HEK293 (cell line): Measurements from ENCODE around the gene CHST12.

Source experiments
- CTCF ChIA-PET: fragments of 350-600 bp; formaldehyde crosslinking; extraction: SDS; loops from one replicate; lab custom pipeline; 2021; ENCODE audit warnings: antibody characterized with exemption; lab: Yijun Ruan, JAX
- POLR2A ChIA-PET: fragments of 300-600 bp; formaldehyde crosslinking; extraction: SDS; loops from one replicate; lab custom pipeline; 2020; ENCODE audit warnings: antibody characterized with exemption, inconsistent platforms; lab: Yijun Ruan, JAX
- H3K27ac ChIP-seq: fragments of 200-500 bp; sonication (Bioruptor generic); 2 replicates; pipeline ENCODE4 v1.5.1; 2014; ENCODE audit warnings: low read depth, low read length, control low read depth, inconsistent platforms; ENCODE audit errors: extremely low read depth
- H3K36me3 ChIP-seq, 2 experiments: fragments of 200-500 bp in 1 of 2; sonication (Bioruptor generic) in 1 of 2; 1 replicate in 1 of 2; 2 replicates in 1 of 2; pipeline ENCODE4 v1.5.1; 2014 to 2017; ENCODE audit warnings: inconsistent platforms in 2 of 2, low read length in 2 of 2; ENCODE audit not compliant: control insufficient read depth in 2 of 2, insufficient read depth in 1 of 2
- H3K4me1 ChIP-seq: fragments of 200-500 bp; sonication (Bioruptor generic); 2 replicates; pipeline ENCODE4 v1.5.1; 2014; ENCODE audit warnings: mild to moderate bottlenecking, low read length, inconsistent platforms; ENCODE audit not compliant: control insufficient read depth, insufficient read depth
- H3K4me3 ChIP-seq: 2 replicates; pipeline ENCODE4 v1.5.1; 2011; ENCODE audit warnings: low read depth, mild to moderate bottlenecking, control low read depth, low read length, moderate library complexity
- H3K9me3 ChIP-seq: fragments of 200-500 bp; sonication (Bioruptor generic); 2 replicates; pipeline ENCODE4 v1.5.1; 2014; ENCODE audit warnings: low read depth, low read length, inconsistent platforms; ENCODE audit not compliant: control insufficient read depth, insufficient read depth
- GLIS1 ChIP-seq: fragments of 450-650 bp; formaldehyde crosslinking; IDR thresholded peaks from 2 replicates; pipeline ENCODE4 v1.5.1; 2016; ENCODE audit warnings: missing biosample characterization, missing genetic modification characterization
- IKZF3 ChIP-seq: fragments of 450-650 bp; IDR thresholded peaks from 2 replicates; pipeline ENCODE4 v1.5.0; 2018; ENCODE audit warnings: missing biosample characterization, mild to moderate bottlenecking, missing genetic modification characterization, moderate library complexity
- KLF16 ChIP-seq: fragments of 450-650 bp; formaldehyde crosslinking; IDR thresholded peaks from 2 replicates; pipeline ENCODE4 v1.5.1; 2017; ENCODE audit warnings: missing biosample characterization, missing genetic modification characterization
- KLF8 ChIP-seq: fragments of 450-650 bp; formaldehyde crosslinking; IDR thresholded peaks from 2 replicates; pipeline ENCODE4 v1.5.1; 2016; ENCODE audit warnings: missing biosample characterization, missing genetic modification characterization
- OVOL3 ChIP-seq: fragments of 450-650 bp; formaldehyde crosslinking; IDR thresholded peaks from 2 replicates; pipeline ENCODE4 v1.5.1; 2016; ENCODE audit warnings: missing biosample characterization, missing genetic modification characterization
- REST ChIP-seq: fragments of 450-650 bp; formaldehyde crosslinking; IDR thresholded peaks from 2 replicates; pipeline ENCODE4 v1.5.1; 2016; ENCODE audit warnings: missing biosample characterization, missing genetic modification characterization
- ZBTB1 ChIP-seq: fragments of 450-650 bp; formaldehyde crosslinking; IDR thresholded peaks from 2 replicates; pipeline ENCODE4 v1.5.1; 2016; ENCODE audit warnings: missing biosample characterization, missing genetic modification characterization
- ZBTB8A ChIP-seq: fragments of 450-650 bp; formaldehyde crosslinking; IDR thresholded peaks from 2 replicates; pipeline ENCODE4 v1.5.1; 2016; ENCODE audit warnings: missing biosample characterization, missing genetic modification characterization
- ZNF114 ChIP-seq: fragments of 450-650 bp; formaldehyde crosslinking; IDR thresholded peaks from 2 replicates; pipeline ENCODE4 v1.5.0; 2017; ENCODE audit warnings: missing biosample characterization, missing genetic modification characterization
- ZNF132 ChIP-seq: fragments of 450-650 bp; formaldehyde crosslinking; IDR thresholded peaks from 2 replicates; pipeline ENCODE4 v1.5.1; 2017; ENCODE audit warnings: missing biosample characterization, missing genetic modification characterization, borderline replicate concordance
- ZNF221 ChIP-seq: fragments of 450-650 bp; formaldehyde crosslinking; IDR thresholded peaks from 2 replicates; pipeline ENCODE4 v1.5.1; 2017; ENCODE audit warnings: missing biosample characterization, missing genetic modification characterization, borderline replicate concordance
- ZNF23 ChIP-seq: fragments of 450-650 bp; formaldehyde crosslinking; IDR thresholded peaks from 2 replicates; pipeline ENCODE4 v1.5.1; 2016; ENCODE audit warnings: missing biosample characterization, missing genetic modification characterization, borderline replicate concordance
- ZNF292 ChIP-seq: fragments of 450-650 bp; formaldehyde crosslinking; IDR thresholded peaks from 2 replicates; pipeline ENCODE4 v1.5.1; 2016; ENCODE audit warnings: low read depth, missing biosample characterization, missing genetic modification characterization, borderline replicate concordance
- ZNF350 ChIP-seq: fragments of 450-650 bp; formaldehyde crosslinking; IDR thresholded peaks from 2 replicates; pipeline ENCODE4 v1.5.0; 2017; ENCODE audit warnings: missing biosample characterization, mild to moderate bottlenecking, missing genetic modification characterization
- ZNF501 ChIP-seq: fragments of 450-650 bp; formaldehyde crosslinking; IDR thresholded peaks from 2 replicates; pipeline ENCODE4 v1.5.1; 2016; ENCODE audit warnings: missing biosample characterization, missing genetic modification characterization
- ZNF514 ChIP-seq: fragments of 450-650 bp; formaldehyde crosslinking; IDR thresholded peaks from 2 replicates; pipeline ENCODE4 v1.5.1; 2016; ENCODE audit warnings: missing biosample characterization, missing genetic modification characterization
- ZNF529 ChIP-seq: fragments of 450-650 bp; formaldehyde crosslinking; IDR thresholded peaks from 2 replicates; pipeline ENCODE4 v1.5.1; 2017; ENCODE audit warnings: missing genetic modification characterization, missing biosample characterization; ENCODE audit not compliant: insufficient replicate concordance
- ZNF530 ChIP-seq: fragments of 450-650 bp; formaldehyde crosslinking; IDR thresholded peaks from 2 replicates; pipeline ENCODE4 v1.5.1; 2016; ENCODE audit warnings: low read depth, missing biosample characterization, missing genetic modification characterization
- ZNF571 ChIP-seq: fragments of 450-650 bp; formaldehyde crosslinking; IDR thresholded peaks from 2 replicates; pipeline ENCODE4 v1.5.0; 2017; ENCODE audit warnings: missing biosample characterization, missing genetic modification characterization
- ZNF670 ChIP-seq: fragments of 450-650 bp; formaldehyde crosslinking; IDR thresholded peaks from 2 replicates; pipeline ENCODE4 v1.5.1; 2016; ENCODE audit warnings: missing biosample characterization, missing genetic modification characterization, low read depth
- ZSCAN4 ChIP-seq: fragments of 450-650 bp; formaldehyde crosslinking; IDR thresholded peaks from 2 replicates; pipeline ENCODE4 v1.5.1; 2017; ENCODE audit warnings: missing biosample characterization, missing genetic modification characterization
- TF ChIP-seq, protein P1 (sequence below): fragments of 450-650 bp; formaldehyde crosslinking; IDR thresholded peaks from 2 replicates; pipeline ENCODE4 v1.5.1; 2016; ENCODE audit warnings: missing biosample characterization, missing genetic modification characterization
- TF ChIP-seq, protein P2 (sequence below): fragments of 450-650 bp; formaldehyde crosslinking; IDR thresholded peaks from 2 replicates; pipeline ENCODE4 v1.5.1; 2016; ENCODE audit warnings: missing biosample characterization, missing genetic modification characterization
- TF ChIP-seq, protein P3 (sequence below): fragments of 450-650 bp; formaldehyde crosslinking; IDR thresholded peaks from 2 replicates; pipeline ENCODE4 v1.5.1; 2016; ENCODE audit warnings: missing biosample characterization, missing genetic modification characterization
- TF ChIP-seq, protein P4 (sequence below): fragments of 450-650 bp; formaldehyde crosslinking; IDR thresholded peaks from 2 replicates; pipeline ENCODE4 v1.5.1; 2016; ENCODE audit warnings: missing biosample characterization, missing genetic modification characterization

Gene CHST12

GRCh38 chr7:2373646-2374045 is 29.8 kb upstream of the CHST12 start:
- ChIA-PET CTCF (no interaction called here), POLR2A (no interaction called here)
- TF ChIP-seq, protein P1, sequence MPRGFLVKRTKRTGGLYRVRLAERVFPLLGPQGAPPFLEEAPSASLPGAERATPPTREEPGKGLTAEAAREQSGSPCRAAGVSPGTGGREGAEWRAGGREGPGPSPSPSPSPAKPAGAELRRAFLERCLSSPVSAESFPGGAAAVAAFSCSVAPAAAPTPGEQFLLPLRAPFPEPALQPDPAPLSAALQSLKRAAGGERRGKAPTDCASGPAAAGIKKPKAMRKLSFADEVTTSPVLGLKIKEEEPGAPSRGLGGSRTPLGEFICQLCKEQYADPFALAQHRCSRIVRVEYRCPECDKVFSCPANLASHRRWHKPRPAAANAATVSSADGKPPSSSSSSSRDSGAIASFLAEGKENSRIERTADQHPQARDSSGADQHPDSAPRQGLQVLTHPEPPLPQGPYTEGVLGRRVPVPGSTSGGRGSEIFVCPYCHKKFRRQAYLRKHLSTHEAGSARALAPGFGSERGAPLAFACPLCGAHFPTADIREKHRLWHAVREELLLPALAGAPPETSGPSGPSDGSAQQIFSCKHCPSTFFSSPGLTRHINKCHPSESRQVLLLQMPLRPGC (tag by site-specific recombination): no peak
- TF ChIP-seq ZNF221 (tag by site-specific recombination) (no peak), ZNF292 (tag by site-specific recombination) (no peak), ZNF350 (tag by site-specific recombination) (no peak), ZNF514 (tag by site-specific recombination) (no peak), ZNF114 (no peak), ZBTB1 (tag by site-specific recombination) (no peak), ZNF529 (no peak), IKZF3 (tag by site-specific recombination) (no peak), GLIS1 (tag by site-specific recombination) (no peak), KLF16 (tag by site-specific recombination) (no peak), KLF8 (no peak), ZNF23 (no peak)
- TF ChIP-seq, protein P2, sequence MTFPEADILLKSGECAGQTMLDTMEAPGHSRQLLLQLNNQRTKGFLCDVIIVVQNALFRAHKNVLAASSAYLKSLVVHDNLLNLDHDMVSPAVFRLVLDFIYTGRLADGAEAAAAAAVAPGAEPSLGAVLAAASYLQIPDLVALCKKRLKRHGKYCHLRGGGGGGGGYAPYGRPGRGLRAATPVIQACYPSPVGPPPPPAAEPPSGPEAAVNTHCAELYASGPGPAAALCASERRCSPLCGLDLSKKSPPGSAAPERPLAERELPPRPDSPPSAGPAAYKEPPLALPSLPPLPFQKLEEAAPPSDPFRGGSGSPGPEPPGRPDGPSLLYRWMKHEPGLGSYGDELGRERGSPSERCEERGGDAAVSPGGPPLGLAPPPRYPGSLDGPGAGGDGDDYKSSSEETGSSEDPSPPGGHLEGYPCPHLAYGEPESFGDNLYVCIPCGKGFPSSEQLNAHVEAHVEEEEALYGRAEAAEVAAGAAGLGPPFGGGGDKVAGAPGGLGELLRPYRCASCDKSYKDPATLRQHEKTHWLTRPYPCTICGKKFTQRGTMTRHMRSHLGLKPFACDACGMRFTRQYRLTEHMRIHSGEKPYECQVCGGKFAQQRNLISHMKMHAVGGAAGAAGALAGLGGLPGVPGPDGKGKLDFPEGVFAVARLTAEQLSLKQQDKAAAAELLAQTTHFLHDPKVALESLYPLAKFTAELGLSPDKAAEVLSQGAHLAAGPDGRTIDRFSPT (tag by site-specific recombination): no peak
- TF ChIP-seq, protein P3, sequence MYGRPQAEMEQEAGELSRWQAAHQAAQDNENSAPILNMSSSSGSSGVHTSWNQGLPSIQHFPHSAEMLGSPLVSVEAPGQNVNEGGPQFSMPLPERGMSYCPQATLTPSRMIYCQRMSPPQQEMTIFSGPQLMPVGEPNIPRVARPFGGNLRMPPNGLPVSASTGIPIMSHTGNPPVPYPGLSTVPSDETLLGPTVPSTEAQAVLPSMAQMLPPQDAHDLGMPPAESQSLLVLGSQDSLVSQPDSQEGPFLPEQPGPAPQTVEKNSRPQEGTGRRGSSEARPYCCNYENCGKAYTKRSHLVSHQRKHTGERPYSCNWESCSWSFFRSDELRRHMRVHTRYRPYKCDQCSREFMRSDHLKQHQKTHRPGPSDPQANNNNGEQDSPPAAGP (tag by site-specific recombination): no peak
- TF ChIP-seq, protein P4, sequence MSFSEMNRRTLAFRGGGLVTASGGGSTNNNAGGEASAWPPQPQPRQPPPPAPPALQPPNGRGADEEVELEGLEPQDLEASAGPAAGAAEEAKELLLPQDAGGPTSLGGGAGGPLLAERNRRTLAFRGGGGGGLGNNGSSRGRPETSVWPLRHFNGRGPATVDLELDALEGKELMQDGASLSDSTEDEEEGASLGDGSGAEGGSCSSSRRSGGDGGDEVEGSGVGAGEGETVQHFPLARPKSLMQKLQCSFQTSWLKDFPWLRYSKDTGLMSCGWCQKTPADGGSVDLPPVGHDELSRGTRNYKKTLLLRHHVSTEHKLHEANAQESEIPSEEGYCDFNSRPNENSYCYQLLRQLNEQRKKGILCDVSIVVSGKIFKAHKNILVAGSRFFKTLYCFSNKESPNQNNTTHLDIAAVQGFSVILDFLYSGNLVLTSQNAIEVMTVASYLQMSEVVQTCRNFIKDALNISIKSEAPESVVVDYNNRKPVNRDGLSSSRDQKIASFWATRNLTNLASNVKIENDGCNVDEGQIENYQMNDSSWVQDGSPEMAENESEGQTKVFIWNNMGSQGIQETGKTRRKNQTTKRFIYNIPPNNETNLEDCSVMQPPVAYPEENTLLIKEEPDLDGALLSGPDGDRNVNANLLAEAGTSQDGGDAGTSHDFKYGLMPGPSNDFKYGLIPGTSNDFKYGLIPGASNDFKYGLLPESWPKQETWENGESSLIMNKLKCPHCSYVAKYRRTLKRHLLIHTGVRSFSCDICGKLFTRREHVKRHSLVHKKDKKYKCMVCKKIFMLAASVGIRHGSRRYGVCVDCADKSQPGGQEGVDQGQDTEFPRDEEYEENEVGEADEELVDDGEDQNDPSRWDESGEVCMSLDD: no peak
- Histone ChIP-seq H3K36me3 (peaks cover 42 to 91% of the 10 kb centered on the region in 2 experiments), H3K27ac (no peak overlapping the region), H3K4me1 (no peaks in the 10 kb centered on the region), H3K9me3 (no peaks in the 10 kb centered on the region), H3K4me3 (no peak overlapping the region)

GRCh38 chr7:2374401-2374800 is 29.0 kb upstream of the CHST12 start:
- Histone ChIP-seq H3K9me3 (no peaks in the 10 kb centered on the region), H3K4me1 (no peaks in the 10 kb centered on the region), H3K36me3 (peaks cover 41 to 91% of the 10 kb centered on the region in 2 experiments), H3K4me3 (no peak overlapping the region), H3K27ac (no peak overlapping the region)
- POLR2A ChIA-PET: no interaction called here
- CTCF ChIA-PET: no interaction called here
- TF ChIP-seq ZNF571 (tag by site-specific recombination) (no peak), ZNF501 (no peak), ZBTB8A (no peak), ZSCAN4 (tag by site-specific recombination) (no peak), OVOL3 (tag by site-specific recombination) (no peak), ZNF530 (tag by site-specific recombination) (no peak), ZNF132 (tag by site-specific recombination) (no peak), ZNF670 (no peak), REST (tag by site-specific recombination) (no peak)
